ENCODE measurements around the gene ZNF804B.

DNA sequence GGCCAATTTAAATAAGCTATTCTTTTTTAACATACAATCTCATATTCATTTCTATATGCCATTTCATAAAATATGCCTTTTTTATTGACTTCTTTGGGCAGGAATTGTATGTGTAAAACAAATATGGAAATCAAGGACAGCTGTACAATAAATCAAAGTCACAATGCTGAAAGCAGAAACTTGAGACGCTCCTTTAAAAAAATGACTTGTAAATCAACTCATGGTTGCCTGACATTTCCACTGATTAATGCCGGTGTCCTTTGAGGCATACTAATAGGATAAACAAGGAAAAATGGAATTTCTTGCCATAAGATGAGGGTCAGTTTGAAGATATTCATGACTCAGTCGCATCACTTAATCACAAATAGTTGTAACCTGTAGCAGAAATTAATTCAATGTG, 283.4 kb downstream of the ZNF804B start:
- no peak for TF ChIP-seq ZNF311 (tag by site-specific recombination; IDR thresholded peaks at IDR 0.05; ENCODE audit: borderline replicate concordance)
- TF ChIP-seq, protein P1, sequence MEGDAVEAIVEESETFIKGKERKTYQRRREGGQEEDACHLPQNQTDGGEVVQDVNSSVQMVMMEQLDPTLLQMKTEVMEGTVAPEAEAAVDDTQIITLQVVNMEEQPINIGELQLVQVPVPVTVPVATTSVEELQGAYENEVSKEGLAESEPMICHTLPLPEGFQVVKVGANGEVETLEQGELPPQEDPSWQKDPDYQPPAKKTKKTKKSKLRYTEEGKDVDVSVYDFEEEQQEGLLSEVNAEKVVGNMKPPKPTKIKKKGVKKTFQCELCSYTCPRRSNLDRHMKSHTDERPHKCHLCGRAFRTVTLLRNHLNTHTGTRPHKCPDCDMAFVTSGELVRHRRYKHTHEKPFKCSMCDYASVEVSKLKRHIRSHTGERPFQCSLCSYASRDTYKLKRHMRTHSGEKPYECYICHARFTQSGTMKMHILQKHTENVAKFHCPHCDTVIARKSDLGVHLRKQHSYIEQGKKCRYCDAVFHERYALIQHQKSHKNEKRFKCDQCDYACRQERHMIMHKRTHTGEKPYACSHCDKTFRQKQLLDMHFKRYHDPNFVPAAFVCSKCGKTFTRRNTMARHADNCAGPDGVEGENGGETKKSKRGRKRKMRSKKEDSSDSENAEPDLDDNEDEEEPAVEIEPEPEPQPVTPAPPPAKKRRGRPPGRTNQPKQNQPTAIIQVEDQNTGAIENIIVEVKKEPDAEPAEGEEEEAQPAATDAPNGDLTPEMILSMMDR (tag by site-specific recombination; IDR thresholded peaks at IDR 0.05): no peak
- TF ChIP-seq KLF7 (tag by site-specific recombination; IDR thresholded peaks at IDR 0.05; ENCODE audit: borderline replicate concordance): no peak
- TF ChIP-seq ZNF792 (tag by site-specific recombination; IDR thresholded peaks at IDR 0.05): no peak
- TF ChIP-seq, protein P2, sequence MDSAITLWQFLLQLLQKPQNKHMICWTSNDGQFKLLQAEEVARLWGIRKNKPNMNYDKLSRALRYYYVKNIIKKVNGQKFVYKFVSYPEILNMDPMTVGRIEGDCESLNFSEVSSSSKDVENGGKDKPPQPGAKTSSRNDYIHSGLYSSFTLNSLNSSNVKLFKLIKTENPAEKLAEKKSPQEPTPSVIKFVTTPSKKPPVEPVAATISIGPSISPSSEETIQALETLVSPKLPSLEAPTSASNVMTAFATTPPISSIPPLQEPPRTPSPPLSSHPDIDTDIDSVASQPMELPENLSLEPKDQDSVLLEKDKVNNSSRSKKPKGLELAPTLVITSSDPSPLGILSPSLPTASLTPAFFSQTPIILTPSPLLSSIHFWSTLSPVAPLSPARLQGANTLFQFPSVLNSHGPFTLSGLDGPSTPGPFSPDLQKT (IDR thresholded peaks at IDR 0.05; ENCODE audit: borderline replicate concordance, low read depth, low read length): no peak
- TF ChIP-seq, protein P3, sequence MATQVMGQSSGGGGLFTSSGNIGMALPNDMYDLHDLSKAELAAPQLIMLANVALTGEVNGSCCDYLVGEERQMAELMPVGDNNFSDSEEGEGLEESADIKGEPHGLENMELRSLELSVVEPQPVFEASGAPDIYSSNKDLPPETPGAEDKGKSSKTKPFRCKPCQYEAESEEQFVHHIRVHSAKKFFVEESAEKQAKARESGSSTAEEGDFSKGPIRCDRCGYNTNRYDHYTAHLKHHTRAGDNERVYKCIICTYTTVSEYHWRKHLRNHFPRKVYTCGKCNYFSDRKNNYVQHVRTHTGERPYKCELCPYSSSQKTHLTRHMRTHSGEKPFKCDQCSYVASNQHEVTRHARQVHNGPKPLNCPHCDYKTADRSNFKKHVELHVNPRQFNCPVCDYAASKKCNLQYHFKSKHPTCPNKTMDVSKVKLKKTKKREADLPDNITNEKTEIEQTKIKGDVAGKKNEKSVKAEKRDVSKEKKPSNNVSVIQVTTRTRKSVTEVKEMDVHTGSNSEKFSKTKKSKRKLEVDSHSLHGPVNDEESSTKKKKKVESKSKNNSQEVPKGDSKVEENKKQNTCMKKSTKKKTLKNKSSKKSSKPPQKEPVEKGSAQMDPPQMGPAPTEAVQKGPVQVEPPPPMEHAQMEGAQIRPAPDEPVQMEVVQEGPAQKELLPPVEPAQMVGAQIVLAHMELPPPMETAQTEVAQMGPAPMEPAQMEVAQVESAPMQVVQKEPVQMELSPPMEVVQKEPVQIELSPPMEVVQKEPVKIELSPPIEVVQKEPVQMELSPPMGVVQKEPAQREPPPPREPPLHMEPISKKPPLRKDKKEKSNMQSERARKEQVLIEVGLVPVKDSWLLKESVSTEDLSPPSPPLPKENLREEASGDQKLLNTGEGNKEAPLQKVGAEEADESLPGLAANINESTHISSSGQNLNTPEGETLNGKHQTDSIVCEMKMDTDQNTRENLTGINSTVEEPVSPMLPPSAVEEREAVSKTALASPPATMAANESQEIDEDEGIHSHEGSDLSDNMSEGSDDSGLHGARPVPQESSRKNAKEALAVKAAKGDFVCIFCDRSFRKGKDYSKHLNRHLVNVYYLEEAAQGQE (tag by site-specific recombination; IDR thresholded peaks at IDR 0.05): no peak
- TF ChIP-seq, protein P4, sequence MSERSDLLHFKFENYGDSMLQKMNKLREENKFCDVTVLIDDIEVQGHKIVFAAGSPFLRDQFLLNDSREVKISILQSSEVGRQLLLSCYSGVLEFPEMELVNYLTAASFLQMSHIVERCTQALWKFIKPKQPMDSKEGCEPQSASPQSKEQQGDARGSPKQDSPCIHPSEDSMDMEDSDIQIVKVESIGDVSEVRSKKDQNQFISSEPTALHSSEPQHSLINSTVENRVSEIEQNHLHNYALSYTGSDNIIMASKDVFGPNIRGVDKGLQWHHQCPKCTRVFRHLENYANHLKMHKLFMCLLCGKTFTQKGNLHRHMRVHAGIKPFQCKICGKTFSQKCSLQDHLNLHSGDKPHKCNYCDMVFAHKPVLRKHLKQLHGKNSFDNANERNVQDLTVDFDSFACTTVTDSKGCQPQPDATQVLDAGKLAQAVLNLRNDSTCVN (tag by site-specific recombination; optimal IDR thresholded peaks at IDR 0.05): no peak
- TF ChIP-seq, protein P5, sequence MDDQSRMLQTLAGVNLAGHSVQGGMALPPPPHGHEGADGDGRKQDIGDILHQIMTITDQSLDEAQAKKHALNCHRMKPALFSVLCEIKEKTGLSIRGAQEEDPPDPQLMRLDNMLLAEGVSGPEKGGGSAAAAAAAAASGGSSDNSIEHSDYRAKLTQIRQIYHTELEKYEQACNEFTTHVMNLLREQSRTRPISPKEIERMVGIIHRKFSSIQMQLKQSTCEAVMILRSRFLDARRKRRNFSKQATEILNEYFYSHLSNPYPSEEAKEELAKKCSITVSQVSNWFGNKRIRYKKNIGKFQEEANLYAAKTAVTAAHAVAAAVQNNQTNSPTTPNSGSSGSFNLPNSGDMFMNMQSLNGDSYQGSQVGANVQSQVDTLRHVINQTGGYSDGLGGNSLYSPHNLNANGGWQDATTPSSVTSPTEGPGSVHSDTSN (CRISPR knock-in tag; IDR thresholded peaks at IDR 0.05): no peak
- TF ChIP-seq KLF10 (tag by site-specific recombination; IDR thresholded peaks at IDR 0.05): no peak

Data from HEK293 (cell line).